ENCODE measurements around the gene CMTR1. TPM values are rescaled to one million over a fixed set of nuclear protein-coding genes. Genes with fewer than 3 reads are reported as not detected.
A peak's percentile ranks its signal among the peaks of the same experiment; 100 is the strongest.

CMTR1 gene
- total RNA-seq, 1 donor from 2014 or later = 15.8 TPM

GRCh38 chr6:37516076-37516919, 83.3 kb downstream of the CMTR1 start:
- FAIRE-seq = no peak
- peaks cover 6% of the 10 kb centered on the region for H3K27me3 ChIP-seq (ENCODE audit: control insufficient read depth, insufficient read depth, low read length)
- H3K36me3 ChIP-seq (ENCODE audit: control insufficient read depth, insufficient read depth, low read length) = no peaks in the 10 kb centered on the region
- TF ChIP-seq CTCF (IDR thresholded peaks at IDR 0.05; ENCODE audit: insufficient read depth, low read length, severe bottlenecking) = no peak
- H3K4me3 ChIP-seq (ENCODE audit: low read depth, low read length) = no peak overlapping the region
- peak; percentile 42 for DNase-seq (ENCODE audit: low read depth)

GRCh38 chr6:37516920-37517405, 83.9 kb downstream of the CMTR1 start:
- TF ChIP-seq CTCF (IDR thresholded peaks at IDR 0.05; ENCODE audit: insufficient read depth, low read length, severe bottlenecking) = no peak
- no peaks in the 10 kb centered on the region for H3K36me3 ChIP-seq (ENCODE audit: control insufficient read depth, insufficient read depth, low read length)
- H3K4me3 ChIP-seq (ENCODE audit: low read depth, low read length) = no peak overlapping the region
- DNase-seq (ENCODE audit: low read depth) (peak; percentile 25), FAIRE-seq (no peak)
- peaks cover 6% of the 10 kb centered on the region for H3K27me3 ChIP-seq (ENCODE audit: control insufficient read depth, insufficient read depth, low read length)

GRCh38 chr6:37517411-37517812, 84.4 kb downstream of the CMTR1 start:
- no peak for TF ChIP-seq CTCF (IDR thresholded peaks at IDR 0.05; ENCODE audit: insufficient read depth, low read length, severe bottlenecking)
- H3K36me3 ChIP-seq (ENCODE audit: control insufficient read depth, insufficient read depth, low read length) = no peaks in the 10 kb centered on the region
- peaks cover 4% of the 10 kb centered on the region for H3K27me3 ChIP-seq (ENCODE audit: control insufficient read depth, insufficient read depth, low read length)
- no peak overlapping the region for H3K4me3 ChIP-seq (ENCODE audit: low read depth, low read length)
- FAIRE-seq (no peak), DNase-seq (ENCODE audit: low read depth) (no peak)

GRCh38 chr6:37518116-37518515, 85.1 kb downstream of the CMTR1 start:
- FAIRE-seq (no peak), DNase-seq (ENCODE audit: low read depth) (no peak)
- Histone ChIP-seq H3K36me3 (ENCODE audit: control insufficient read depth, insufficient read depth, low read length) (no peaks in the 10 kb centered on the region), H3K4me3 (ENCODE audit: low read depth, low read length) (no peak overlapping the region), H3K27me3 (ENCODE audit: control insufficient read depth, insufficient read depth, low read length) (peaks cover 1% of the 10 kb centered on the region)
- TF ChIP-seq CTCF (IDR thresholded peaks at IDR 0.05; ENCODE audit: insufficient read depth, low read length, severe bottlenecking) = no peak

- no peak for DNase-seq (ENCODE audit: low read depth)
- Histone ChIP-seq H3K4me3 (ENCODE audit: low read depth, low read length) (no peak overlapping the region), H3K36me3 (ENCODE audit: control insufficient read depth, insufficient read depth, low read length) (no peaks in the 10 kb centered on the region), H3K27me3 (ENCODE audit: control insufficient read depth, insufficient read depth, low read length) (peaks cover 1% of the 10 kb centered on the region)
- no peak for FAIRE-seq
- TF ChIP-seq CTCF (IDR thresholded peaks at IDR 0.05; ENCODE audit: insufficient read depth, low read length, severe bottlenecking) = no peak
These were observed 86.4 kb downstream of the CMTR1 start for GRCh38 chr6:37519461-37519860.

Data from bronchial epithelial cell (primary cell).